DMS79 treated with DMSO at 0.1 percent for 48 hours (cell line): ENCODE data around the gene SEMA3E.
A peak's percentile ranks its signal among the peaks of the same experiment; 100 is the strongest.
"Not testable (repeated sequence)": the region's sequence is repeated elsewhere in the genome, so short reads cannot be mapped to it uniquely, and the experiment has no call there.

Experiments used
- DNase-seq: peaks from one replicate; lab custom pipeline; 2025; lab: John Stamatoyannopoulos, UW

Gene SEMA3E

GRCh38 chr7:83552556-83552955 lies 96.4 kb downstream of the SEMA3E start:
- not testable (repeated sequence) for DNase-seq

DNA sequence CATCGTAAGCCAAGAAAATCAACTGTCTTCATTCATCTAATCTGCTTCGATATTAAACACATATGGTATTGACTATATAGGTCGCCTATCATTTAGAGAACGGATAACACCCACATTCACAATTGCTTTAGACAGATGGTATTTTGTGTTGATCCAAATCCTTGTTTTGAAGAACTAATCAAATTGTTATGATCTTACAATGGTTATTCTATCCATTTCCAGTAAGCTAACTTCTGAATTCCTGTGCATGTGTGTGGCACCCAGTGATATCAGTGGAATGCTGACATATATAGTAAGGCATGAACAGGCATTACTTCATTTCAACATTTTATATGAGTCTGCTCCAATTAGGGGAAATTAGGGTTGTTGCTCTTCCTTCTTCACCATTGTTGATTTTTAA lies 98.8 kb downstream of the SEMA3E start:
- no peak for DNase-seq

GRCh38 chr7:83548250-83548649 lies 100.7 kb downstream of the SEMA3E start:
- no peak for DNase-seq

DNA sequence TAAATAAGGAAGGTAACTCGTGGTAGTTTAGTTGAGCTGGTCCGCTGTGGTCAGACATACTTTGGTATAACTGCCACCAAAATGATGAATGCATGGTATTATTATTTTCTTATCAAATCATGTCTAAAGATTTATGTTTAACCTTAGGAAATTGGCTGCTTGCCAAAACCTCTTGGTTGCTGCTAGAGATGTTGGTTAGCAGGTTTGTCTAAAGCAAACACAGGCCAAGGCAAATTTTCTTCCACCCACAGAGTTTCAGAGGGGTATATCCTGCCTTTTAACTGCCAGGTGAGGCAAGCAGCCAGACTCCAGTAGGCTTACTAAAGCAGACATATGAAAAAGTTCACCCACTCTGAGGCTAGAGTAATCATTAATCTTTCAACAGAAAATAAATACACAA lies 101.4 kb downstream of the SEMA3E start:
- peak; percentile 85 for DNase-seq

GRCh38 chr7:83546586-83546985 lies 102.4 kb downstream of the SEMA3E start:
- no peak for DNase-seq

GRCh38 chr7:83541187-83541960 lies 107.6 kb downstream of the SEMA3E start:
- DNase-seq, result no peak

- DNase-seq, result no peak
Observed at GRCh38 chr7:83534488-83534887, 114.5 kb downstream of the SEMA3E start.

DNA sequence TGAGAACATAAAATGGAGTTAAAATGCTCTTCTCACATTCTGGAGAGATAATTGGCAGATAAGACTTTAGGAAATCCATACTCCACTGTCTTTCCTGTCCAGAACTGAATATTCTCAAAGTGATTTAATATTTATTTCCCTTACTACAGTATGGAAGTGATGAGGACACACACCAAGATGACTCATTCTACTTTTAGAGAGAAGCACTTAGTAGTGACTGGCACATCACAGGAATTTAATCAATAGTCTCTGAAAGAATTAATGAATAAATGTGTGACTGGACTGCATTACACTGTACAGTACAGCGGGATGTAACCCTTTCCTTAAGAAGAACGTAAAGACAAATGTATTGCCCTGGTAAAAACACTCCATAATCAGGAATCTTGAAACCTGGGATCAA lies 116.7 kb downstream of the SEMA3E start:
- no peak for DNase-seq

DNA sequence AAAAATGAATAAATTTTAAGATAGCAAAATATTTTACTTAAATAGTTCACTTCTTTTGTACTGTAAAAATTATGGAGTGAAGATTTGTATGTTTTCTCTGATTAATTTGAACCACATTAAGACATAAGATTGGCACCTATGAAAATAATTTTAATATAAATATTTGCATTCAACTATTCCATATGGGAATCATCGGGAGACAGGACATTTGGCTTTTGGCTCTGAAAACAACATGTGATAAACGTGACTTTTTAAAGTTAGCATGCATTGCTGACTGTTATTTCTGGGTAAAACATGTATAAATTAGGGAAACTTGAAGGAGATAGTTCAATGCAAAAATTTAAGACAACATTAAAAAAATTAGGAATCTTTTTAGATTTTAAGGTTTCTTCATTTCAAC lies 117.2 kb downstream of the SEMA3E start:
- no peak for DNase-seq

GRCh38 chr7:83528925-83529423 lies 120.0 kb downstream of the SEMA3E start:
- DNase-seq, result no peak

DNA sequence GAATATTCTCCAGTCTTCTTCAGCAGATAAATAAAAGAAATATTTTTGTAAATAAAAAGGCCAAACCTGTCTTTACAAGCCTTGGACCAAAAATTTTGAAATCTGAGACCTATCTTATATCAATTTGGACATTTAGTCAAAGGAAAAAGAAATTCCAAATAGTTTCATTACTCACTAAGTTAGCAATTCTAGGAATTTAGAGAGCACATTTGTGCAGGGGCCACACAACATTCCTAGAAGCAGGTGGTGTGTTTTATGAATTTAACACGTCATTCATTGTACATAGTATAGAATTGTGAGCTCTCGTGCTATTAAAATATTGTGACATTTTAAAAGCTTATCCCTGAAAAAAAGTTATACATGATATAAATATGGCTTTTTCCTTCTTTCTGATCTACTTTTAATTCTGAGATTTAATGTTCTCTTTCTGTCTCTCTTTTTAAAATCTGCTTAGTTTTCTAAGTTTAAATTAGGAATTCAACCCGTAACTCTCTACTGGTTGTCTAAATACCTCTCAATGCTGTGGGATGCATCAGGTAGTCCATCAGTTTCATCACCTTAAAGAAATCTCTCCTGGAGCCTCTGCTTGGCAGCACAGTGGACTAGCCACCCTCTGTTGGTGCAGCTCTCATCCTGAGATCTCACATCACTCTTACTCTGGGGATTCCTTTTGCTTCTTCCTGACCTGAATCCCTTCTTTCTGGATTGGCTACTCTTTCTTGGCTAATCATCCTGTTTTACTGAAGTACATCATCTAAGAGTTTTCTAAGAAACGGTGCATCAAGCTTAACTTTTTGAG lies 124.5 kb downstream of the SEMA3E start:
- no peak for DNase-seq

GRCh38 chr7:83520726-83521125 lies 128.2 kb downstream of the SEMA3E start:
- no peak for DNase-seq

GRCh38 chr7:83519240-83519639 lies 129.7 kb downstream of the SEMA3E start:
- no peak for DNase-seq

DNA sequence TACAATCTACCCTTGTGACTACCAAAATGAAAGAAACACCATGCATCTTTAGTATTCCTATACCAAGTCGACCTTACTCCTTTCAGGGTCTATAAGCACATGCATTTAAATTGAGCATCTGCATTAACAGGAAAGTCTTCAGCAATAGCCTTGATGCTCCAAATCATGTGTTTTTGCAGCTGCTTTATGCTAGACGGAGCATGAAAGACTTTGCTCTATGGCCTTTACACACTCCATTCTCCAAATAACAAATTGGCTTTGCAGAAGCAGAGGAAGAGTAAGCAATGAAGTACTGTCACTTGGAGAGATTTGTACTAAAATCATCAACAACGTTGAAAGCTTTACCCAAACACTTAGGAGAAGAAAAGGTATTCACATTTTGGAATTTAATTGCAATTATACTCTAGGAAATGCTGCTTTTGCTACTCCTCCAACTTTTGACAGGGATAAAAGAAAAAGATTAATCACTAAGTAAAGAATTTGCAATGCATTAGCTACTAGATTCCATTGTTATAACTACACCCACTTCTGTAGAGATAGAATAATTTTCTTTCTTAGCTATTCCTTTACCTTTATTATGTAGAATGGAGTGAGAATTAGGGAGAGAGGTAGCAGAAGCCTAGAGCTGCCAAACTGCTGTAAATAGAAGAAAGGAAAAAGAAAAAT lies 131.8 kb downstream of the SEMA3E start:
- peak; percentile 85 for DNase-seq

DNA sequence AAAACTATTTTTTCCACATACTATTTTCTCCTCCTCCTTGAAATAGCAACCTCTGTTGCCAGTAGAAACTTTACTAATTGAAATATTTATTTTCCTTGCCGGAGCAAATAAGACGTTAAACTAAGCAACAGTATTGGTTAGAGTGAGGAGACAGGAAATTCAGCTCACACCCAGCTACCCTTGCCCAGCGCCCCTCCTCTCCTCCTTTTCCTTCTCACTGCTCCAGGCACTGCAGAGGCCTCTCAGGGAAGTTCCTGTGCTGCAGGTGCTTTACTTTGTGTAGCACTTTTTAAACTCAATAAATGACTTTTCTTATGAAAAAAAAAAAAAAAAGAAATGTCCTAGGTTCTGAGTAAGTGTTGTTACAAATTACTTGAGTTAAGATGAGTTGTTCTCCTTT lies 134.0 kb downstream of the SEMA3E start:
- DNase-seq, result no peak

- DNase-seq, result no peak
Observed at GRCh38 chr7:83509255-83510021, 139.5 kb downstream of the SEMA3E start.

GRCh38 chr7:83504330-83504729 lies 144.6 kb downstream of the SEMA3E start:
- no peak for DNase-seq

DNA sequence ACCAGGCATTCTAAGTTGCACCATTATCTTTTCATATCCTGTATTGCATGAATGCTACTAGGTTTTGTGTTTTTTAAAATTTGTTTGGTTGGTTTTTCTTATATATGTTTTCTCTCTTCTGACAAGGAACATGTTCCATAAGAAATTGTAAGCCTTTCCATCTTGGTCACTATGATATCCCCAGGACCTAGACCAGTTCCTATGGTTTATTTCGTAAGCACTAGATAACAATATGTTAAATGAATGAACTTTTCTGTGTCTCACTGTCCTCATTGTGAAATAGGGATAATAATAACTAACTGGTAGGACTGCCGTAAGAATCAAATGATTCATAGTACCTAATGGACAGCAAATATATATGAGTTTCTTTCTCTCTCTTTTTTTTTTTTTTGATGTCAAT lies 146.3 kb downstream of the SEMA3E start:
- no peak for DNase-seq

DNA sequence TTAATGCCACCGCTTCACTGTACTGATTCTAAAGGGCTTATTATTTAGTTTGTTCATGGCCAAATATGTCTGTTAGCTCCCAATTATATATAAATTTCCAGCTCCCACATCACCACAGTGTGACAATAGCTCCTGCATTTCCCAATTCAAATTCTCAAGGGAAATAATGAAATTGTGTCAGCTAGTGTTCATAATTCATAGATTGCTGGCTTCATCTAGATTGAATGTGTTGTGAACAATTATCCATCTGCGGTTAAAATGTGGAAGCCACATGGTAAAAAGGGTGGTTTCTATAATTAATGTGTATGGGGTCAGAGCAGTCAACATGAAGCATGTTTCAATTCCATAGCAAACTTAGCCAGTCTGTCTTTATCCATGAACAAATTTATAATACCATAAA lies 154.3 kb downstream of the SEMA3E start:
- no peak for DNase-seq

- no peak for DNase-seq
Observed at GRCh38 chr7:83492802-83493201, 156.1 kb downstream of the SEMA3E start.

- no peak for DNase-seq
Observed at GRCh38 chr7:83487801-83488200, 161.1 kb downstream of the SEMA3E start.

- peak; percentile 88 for DNase-seq
Observed at GRCh38 chr7:83486957-83487356, 162.0 kb downstream of the SEMA3E start.
